H1 (cell line): ENCODE results near the gene ADD1. TPM values are rescaled to one million over a fixed set of nuclear protein-coding genes. Genes with fewer than 3 reads are reported as not detected.

ENCODE experiments used
- CTCF ChIA-PET: fragments of 300-600 bp; sonication (Branson Sonifier 250); formaldehyde crosslinking; loops from one replicate; lab custom pipeline; 2021; ENCODE audit not compliant: partially characterized antibody; lab: Charles Lee
- POLR2A ChIA-PET: fragments of 300-600 bp; sonication (Branson Sonifier 250); formaldehyde crosslinking; loops from one replicate; lab custom pipeline; 2021; ENCODE audit warnings: inconsistent platforms; ENCODE audit not compliant: partially characterized antibody; lab: Charles Lee
- DNase-seq, 2 experiments: peaks; one replicate each; pipeline versions ENCODE4 v3.0.0 to v3.0.0-alpha.2; 2010 to 2022; ENCODE audit warnings: low spot score in 2 of 2, low read depth in 1 of 2, mixed read lengths in 1 of 2
- FAIRE-seq: peaks from 2 replicates; lab custom pipeline; 2011; peaks lifted over from hg19 to GRCh38; lab: Jason Lieb, UNC
- H2AFZ ChIP-seq: 2 replicates; pipeline ENCODE4 v1.8.1; 2012; ENCODE audit warnings: low read length, inconsistent platforms
- H2AK5ac ChIP-seq: 2 replicates; pipeline ENCODE4 v1.6.1; 2013; ENCODE audit warnings: low read depth, low read length
- H2BK120ac ChIP-seq: replicated peaks from 2 replicates; pipeline ENCODE3; 2013; ENCODE audit warnings: low read depth, low read length, inconsistent platforms
- H2BK12ac ChIP-seq: 2 replicates; pipeline ENCODE4 v1.6.1; 2013; ENCODE audit warnings: low read depth, low read length
- H2BK15ac ChIP-seq: 2 replicates; pipeline ENCODE4 v1.6.1; 2013; ENCODE audit warnings: low read length
- H2BK20ac ChIP-seq: 2 replicates; pipeline ENCODE4 v1.6.1; 2013; ENCODE audit warnings: low read length
- H2BK5ac ChIP-seq: 2 replicates; pipeline ENCODE4 v1.6.1; 2013; ENCODE audit warnings: low read depth, low read length
- H3K14ac ChIP-seq: 2 replicates; pipeline ENCODE4 v1.6.1; 2013; ENCODE audit warnings: inconsistent platforms; ENCODE audit not compliant: insufficient read length
- H3K18ac ChIP-seq: 2 replicates; pipeline ENCODE4 v1.6.1; 2013; ENCODE audit warnings: low read length; ENCODE audit errors: extremely low read depth
- H3K23ac ChIP-seq: 2 replicates; pipeline ENCODE4 v1.6.1; 2013; ENCODE audit warnings: inconsistent platforms; ENCODE audit not compliant: insufficient read length
- H3K23me2 ChIP-seq: 2 replicates; pipeline ENCODE4 v1.6.1; 2013; ENCODE audit warnings: low read depth, low read length
- H3K27ac ChIP-seq: 2 replicates; pipeline ENCODE4 v1.6.1; 2011; ENCODE audit warnings: low read depth, low read length, inconsistent platforms
- H3K27me3 ChIP-seq, 4 experiments: replicated peaks in 1 of 4; 1 replicate in 1 of 4; 2 replicates in 3 of 4; pipeline versions ENCODE4 v1.6.1 to v1.8.1; 2011 to 2013; ENCODE audit warnings: low read length in 3 of 4, mild to moderate bottlenecking in 3 of 4, inconsistent platforms in 2 of 4, mixed read lengths in 2 of 4, moderate library complexity in 1 of 4; ENCODE audit not compliant: control insufficient read depth in 3 of 4, insufficient read depth in 3 of 4; ENCODE audit errors: extremely low read depth in 1 of 4
- H3K36me3 ChIP-seq, 4 experiments: 2 replicates each; pipeline versions ENCODE4 v1.6.1 to v1.8.1; 2011 to 2013; ENCODE audit warnings: mild to moderate bottlenecking in 4 of 4, low read length in 3 of 4, moderate library complexity in 2 of 4, control low read depth in 1 of 4, inconsistent platforms in 1 of 4; ENCODE audit not compliant: insufficient read depth in 4 of 4, control insufficient read depth in 2 of 4
- H3K4ac ChIP-seq: replicated peaks from 2 replicates; pipeline ENCODE3; 2013; ENCODE audit warnings: low read length, low read depth, mixed read lengths, inconsistent platforms; ENCODE audit not compliant: insufficient read length
- H3K4me1 ChIP-seq, 4 experiments: replicated peaks in 1 of 4; 1 replicate in 1 of 4; 2 replicates in 3 of 4; pipeline versions ENCODE4 v1.6.1 to v1.8.1; 2011 to 2013; ENCODE audit warnings: low read length in 3 of 4, inconsistent platforms in 2 of 4, mixed read lengths in 1 of 4; ENCODE audit not compliant: insufficient read depth in 4 of 4, control insufficient read depth in 3 of 4
- H3K4me2 ChIP-seq, 2 experiments: 2 replicates each; pipeline versions ENCODE4 v1.6.1 to v1.8.1; 2011 to 2013; ENCODE audit warnings: low read depth in 2 of 2, low read length in 2 of 2, control low read depth in 1 of 2, inconsistent platforms in 1 of 2, mild to moderate bottlenecking in 1 of 2; ENCODE audit not compliant: insufficient read depth in 1 of 2
- H3K4me3 ChIP-seq, 4 experiments: fragments of 200-600, 300-600 bp in 1 of 4; sonication (generic), shearing (Covaris generic), sonication (Bioruptor Twin) in 1 of 4; 2 replicates each; pipeline versions ENCODE4 v1.5.1 to v1.8.1; 2011 to 2016; ENCODE audit warnings: low read length in 4 of 4, low read depth in 3 of 4, control low read depth in 2 of 4, inconsistent platforms in 2 of 4, mild to moderate bottlenecking in 2 of 4, mixed read lengths in 1 of 4, moderate library complexity in 1 of 4; ENCODE audit not compliant: insufficient read depth in 2 of 4; ENCODE audit errors: extremely low read depth in 1 of 4
- H3K56ac ChIP-seq: replicated peaks from 2 replicates; pipeline ENCODE3; 2013; ENCODE audit warnings: low read depth, mild to moderate bottlenecking, mixed read lengths, low read length, inconsistent platforms; ENCODE audit not compliant: insufficient read length
- H3K79me1 ChIP-seq: 2 replicates; pipeline ENCODE4 v1.6.1; 2013; ENCODE audit warnings: low read depth, low read length, control low read depth
- H3K79me2 ChIP-seq, 2 experiments: 2 replicates each; pipeline versions ENCODE4 v1.6.1 to v1.8.1; 2012 to 2013; ENCODE audit warnings: low read length in 2 of 2, mild to moderate bottlenecking in 2 of 2, inconsistent platforms in 1 of 2; ENCODE audit not compliant: insufficient read depth in 2 of 2, control insufficient read depth in 1 of 2
- H3K9ac ChIP-seq, 4 experiments: replicated peaks in 1 of 4; 1 replicate in 1 of 4; 2 replicates in 3 of 4; pipeline versions ENCODE4 v1.6.1 to v1.8.1; 2011 to 2013; ENCODE audit warnings: low read depth in 3 of 4, low read length in 3 of 4, control low read depth in 2 of 4, mild to moderate bottlenecking in 2 of 4, moderate library complexity in 2 of 4, inconsistent platforms in 1 of 4; ENCODE audit errors: extremely low read depth in 1 of 4
- H3K9me3 ChIP-seq, 2 experiments: 2 replicates each; pipeline versions ENCODE4 v1.6.1 to v1.8.1; 2012 to 2013; ENCODE audit warnings: mild to moderate bottlenecking in 2 of 2, moderate library complexity in 2 of 2, control low read depth in 1 of 2, inconsistent platforms in 1 of 2, low read depth in 1 of 2, low read length in 1 of 2, mixed read lengths in 1 of 2; ENCODE audit not compliant: insufficient read depth in 2 of 2
- H4K20me1 ChIP-seq, 2 experiments: replicated peaks in 1 of 2; 2 replicates each; pipeline versions ENCODE3 to v1.8.1; 2011 to 2013; ENCODE audit warnings: inconsistent platforms in 2 of 2, low read length in 2 of 2, mild to moderate bottlenecking in 1 of 2; ENCODE audit not compliant: insufficient read depth in 2 of 2, control insufficient read depth in 1 of 2
- H4K5ac ChIP-seq: 2 replicates; pipeline ENCODE4 v1.6.1; 2013; ENCODE audit warnings: low read length, low read depth, mixed read lengths, inconsistent platforms; ENCODE audit not compliant: insufficient read length
- H4K8ac ChIP-seq: 2 replicates; pipeline ENCODE4 v1.8.0; 2013; ENCODE audit warnings: mild to moderate bottlenecking, moderate library complexity, low read length, inconsistent platforms; ENCODE audit not compliant: insufficient read depth; ENCODE audit errors: extremely low read depth
- H4K91ac ChIP-seq: replicated peaks from 2 replicates; pipeline ENCODE3; 2013; ENCODE audit warnings: low read length, mixed read lengths, inconsistent platforms; ENCODE audit not compliant: insufficient read length
- BACH1 ChIP-seq: IDR thresholded peaks from 2 replicates; pipeline ENCODE4 v1.6.1; 2012; ENCODE audit warnings: low read length, improper control_type of control experiment
- BRCA1 ChIP-seq: IDR thresholded peaks from 2 replicates; pipeline ENCODE4 v1.6.1; 2012; ENCODE audit warnings: low read depth, low read length, improper control_type of control experiment
- CHD1 ChIP-seq: IDR thresholded peaks from 2 replicates; pipeline ENCODE4 v1.6.1; 2012; ENCODE audit warnings: low read depth, low read length, improper control_type of control experiment
- CTBP2 ChIP-seq: IDR thresholded peaks from 2 replicates; pipeline ENCODE4 v1.7.0; 2011; ENCODE audit warnings: borderline replicate concordance, mild to moderate bottlenecking, moderate library complexity, mixed read lengths, low read length; ENCODE audit not compliant: insufficient read depth, insufficient read length
- FOSL1 ChIP-seq: IDR thresholded peaks from 2 replicates; pipeline ENCODE4 v1.6.1; 2011; ENCODE audit warnings: mild to moderate bottlenecking, low read depth, low read length, moderate library complexity; ENCODE audit not compliant: insufficient read depth
- GABPA ChIP-seq: IDR thresholded peaks from 2 replicates; pipeline ENCODE4 v1.6.1; 2011; ENCODE audit warnings: mild to moderate bottlenecking, low read length, moderate library complexity, borderline replicate concordance; ENCODE audit not compliant: insufficient read depth
- GTF2F1 ChIP-seq: IDR thresholded peaks from 2 replicates; pipeline ENCODE4 v1.6.1; 2012; ENCODE audit warnings: low read depth, low read length, improper control_type of control experiment, borderline replicate concordance
- HDAC2 ChIP-seq, 2 experiments: fragments of 300-600 bp in 1 of 2; sonication (generic) in 1 of 2; IDR thresholded peaks; 2 replicates each; pipeline ENCODE4 v1.6.1; 2011 to 2012; ENCODE audit warnings: low read depth in 2 of 2, low read length in 2 of 2, mild to moderate bottlenecking in 2 of 2, moderate library complexity in 2 of 2, borderline replicate concordance in 1 of 2, inconsistent platforms in 1 of 2
- POU5F1 ChIP-seq: IDR thresholded peaks from 2 replicates; pipeline ENCODE4 v1.6.1; 2011; ENCODE audit warnings: low read depth, mild to moderate bottlenecking, low read length, moderate library complexity
- RAD21 ChIP-seq, 2 experiments: IDR thresholded peaks in 1 of 2; conservative IDR thresholded peaks in 1 of 2; 2 replicates each; pipeline ENCODE4 v1.6.1; 2011; ENCODE audit warnings: low read depth in 2 of 2, low read length in 2 of 2, improper control_type of control experiment in 1 of 2, inconsistent platforms in 1 of 2, mild to moderate bottlenecking in 1 of 2, moderate library complexity in 1 of 2
- SRF ChIP-seq: IDR thresholded peaks from 2 replicates; pipeline ENCODE4 v1.6.1; 2011; ENCODE audit warnings: mild to moderate bottlenecking, low read depth, low read length, moderate library complexity
- ZNF274 ChIP-seq: IDR thresholded peaks from 2 replicates; pipeline ENCODE4 v1.7.0; 2012; ENCODE audit warnings: low read length, borderline replicate concordance; ENCODE audit errors: extremely low read depth
- WGBS, 2 experiments: shearing (Covaris generic) in 1 of 2; methylation state at CpG; one replicate each; pipeline versions ENCODE4 v1.1.6 to v1.1.7; 2013 to 2015; ENCODE audit warnings: low lambda C conversion rate in 2 of 2, mixed read lengths in 2 of 2, inconsistent platforms in 1 of 2, low coverage in 1 of 2, missing lambda C conversion rate in 1 of 2; ENCODE audit not compliant: insufficient replicate concordance in 2 of 2, insufficient coverage in 1 of 2, insufficient read length in 1 of 2; ENCODE audit errors: extremely low coverage in 1 of 2, missing lambda C conversion rate in 1 of 2; 5-methylcytosine and 5-hydroxymethylcytosine counted together
- polyA plus RNA-seq, 7 experiments: library from polyadenylated mRNA; depleted of rRNA in 3 of 7; stranded (reverse) in 5 of 7; unstranded in 2 of 7; fragments of >200 nt in 5 of 7; fragments of 200-250 nt in 2 of 7; gene quantifications; 1 replicate in 5 of 7; 2 replicates in 1 of 7; 4 replicates in 1 of 7; pipeline versions ENCODE4 v1.2.1 to v1.2.3, GENCODE V29; 2011 to 2013; ENCODE audit warnings: missing spikeins in 2 of 7, mixed read lengths in 2 of 7
- total RNA-seq: library from RNA; stranded (reverse); fragmentation: NEBNext Ultra II Directional; extraction: Animal tissue kit (Norgen Biotek cat#: 25700); gene quantifications from 2 replicates; pipeline ENCODE4 v1.2.1, GENCODE V29; 2021
- TF ChIP-seq, protein P1 (sequence below): IDR thresholded peaks from 2 replicates; pipeline ENCODE4 v1.6.1; 2012; ENCODE audit warnings: inconsistent platforms

Gene ADD1
- total and polyA plus RNA-seq, 2 of the 8 experiments (the other 6 are each of a cell fraction or from before 2014, with no cell fraction given): 113 to 143 TPM

DNA sequence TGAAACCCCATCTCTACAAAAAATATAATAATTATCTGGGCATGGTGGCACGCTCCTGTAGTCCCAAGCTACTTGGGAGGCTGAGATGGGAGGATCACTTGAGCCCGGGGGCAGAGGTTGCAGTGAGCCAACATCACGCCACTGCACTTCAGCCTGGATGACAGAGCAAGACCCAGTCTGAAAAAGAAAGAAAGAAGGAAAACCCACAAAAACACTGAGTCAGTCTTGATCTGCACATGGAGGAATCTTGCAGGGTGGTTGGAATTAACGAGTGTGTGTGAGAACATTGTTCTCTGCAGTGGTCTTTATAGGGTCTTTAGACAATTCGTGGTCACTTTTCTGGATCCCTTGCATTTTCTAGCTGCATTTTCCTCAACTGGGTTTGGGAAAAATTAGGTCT is 23.2 kb downstream of the ADD1 start:
- no peaks in the 10 kb centered on the region for H3K9me3 ChIP-seq
- no peak overlapping the region for H2BK15ac ChIP-seq
- no peak overlapping the region for H3K23ac ChIP-seq
- H3K79me1 ChIP-seq: peaks cover 8% of the 10 kb centered on the region; the same call in 1 of the 2 replicates
- H4K91ac ChIP-seq: no peak overlapping the region
- 0 out of 2 replicates have a peak overlapping the region, but pooled peaks have one; percentile 9 for H2AK5ac ChIP-seq
- H3K27ac ChIP-seq: no peak overlapping the region
- no peak overlapping the region for H2BK120ac ChIP-seq
- H4K5ac ChIP-seq: no peak overlapping the region
- no peak overlapping the region for H3K9ac ChIP-seq
- DNase-seq: no peak
- peaks cover 9 to 87% of the 10 kb centered on the region in 2 experiments for H3K79me2 ChIP-seq
- no peaks in the 10 kb centered on the region for H3K27me3 ChIP-seq
- POLR2A ChIA-PET: interaction anchor here (1.5 kb wide), 1 partner anchor 29 kb away, joined by 3 read pairs; no protein-coding TSS in a partner anchor
- no peak overlapping the region for H2BK12ac ChIP-seq
- no peak overlapping the region for H3K4me3 ChIP-seq
- H3K23me2 ChIP-seq: no peaks in the 10 kb centered on the region
- peaks cover 3 to 10% of the 10 kb centered on the region in 2 experiments for H4K20me1 ChIP-seq
- H3K4ac ChIP-seq: no peak overlapping the region
- H3K36me3 ChIP-seq: no peaks in the 10 kb centered on the region
- no peak overlapping the region for H3K18ac ChIP-seq
- no peak overlapping the region for H2BK20ac ChIP-seq
- H3K4me2 ChIP-seq: no peak overlapping the region; a peak in 1 of 4 replicates
- H3K14ac ChIP-seq: no peak overlapping the region
- WGBS, 2 experiments: 83% methylated on average over 5 of the region's 5 CpGs; no CpG with 5 or more reads in 1 of the 2 experiments
- H3K56ac ChIP-seq: no peak overlapping the region
- FAIRE-seq: no peak
- CTCF ChIA-PET: interaction anchor here (1.3 to 2.6 kb wide), 2 partner anchors 11 to 30 kb away, joined by 4 to 7 read pairs; no protein-coding TSS in a partner anchor
- H2AFZ ChIP-seq: no peak overlapping the region
- no peak overlapping the region for H2BK5ac ChIP-seq
- H3K4me1 ChIP-seq: peaks cover 8 to 26% (median 14%) of the 10 kb centered on the region in 4 experiments
- no peak overlapping the region for H4K8ac ChIP-seq
- TF ChIP-seq GTF2F1: no peak
- no peak for TF ChIP-seq FOSL1
- no peak for TF ChIP-seq SRF
- no peak for TF ChIP-seq RAD21 (IDR thresholded peaks at IDR 0.05 in 1 of 2, conservative IDR thresholded peaks at IDR 0.05 in 1 of 2; ENCODE audit: low read depth in 2 of 2, low read length in 2 of 2)
- TF ChIP-seq, protein P1, sequence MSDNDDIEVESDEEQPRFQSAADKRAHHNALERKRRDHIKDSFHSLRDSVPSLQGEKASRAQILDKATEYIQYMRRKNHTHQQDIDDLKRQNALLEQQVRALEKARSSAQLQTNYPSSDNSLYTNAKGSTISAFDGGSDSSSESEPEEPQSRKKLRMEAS: no peak
- no peak for TF ChIP-seq CHD1
- TF ChIP-seq CTBP2: no peak
- no peak for TF ChIP-seq BRCA1
- TF ChIP-seq BACH1: no peak
- no peak for TF ChIP-seq POU5F1
- TF ChIP-seq HDAC2 (IDR thresholded peaks at IDR 0.05; ENCODE audit: borderline replicate concordance in 1 of 2, low read depth in 2 of 2, low read length in 2 of 2): no peak
- no peak for TF ChIP-seq GABPA
- TF ChIP-seq ZNF274: no peak
